Measurements from ENCODE around the gene KIF5A.

DNA sequence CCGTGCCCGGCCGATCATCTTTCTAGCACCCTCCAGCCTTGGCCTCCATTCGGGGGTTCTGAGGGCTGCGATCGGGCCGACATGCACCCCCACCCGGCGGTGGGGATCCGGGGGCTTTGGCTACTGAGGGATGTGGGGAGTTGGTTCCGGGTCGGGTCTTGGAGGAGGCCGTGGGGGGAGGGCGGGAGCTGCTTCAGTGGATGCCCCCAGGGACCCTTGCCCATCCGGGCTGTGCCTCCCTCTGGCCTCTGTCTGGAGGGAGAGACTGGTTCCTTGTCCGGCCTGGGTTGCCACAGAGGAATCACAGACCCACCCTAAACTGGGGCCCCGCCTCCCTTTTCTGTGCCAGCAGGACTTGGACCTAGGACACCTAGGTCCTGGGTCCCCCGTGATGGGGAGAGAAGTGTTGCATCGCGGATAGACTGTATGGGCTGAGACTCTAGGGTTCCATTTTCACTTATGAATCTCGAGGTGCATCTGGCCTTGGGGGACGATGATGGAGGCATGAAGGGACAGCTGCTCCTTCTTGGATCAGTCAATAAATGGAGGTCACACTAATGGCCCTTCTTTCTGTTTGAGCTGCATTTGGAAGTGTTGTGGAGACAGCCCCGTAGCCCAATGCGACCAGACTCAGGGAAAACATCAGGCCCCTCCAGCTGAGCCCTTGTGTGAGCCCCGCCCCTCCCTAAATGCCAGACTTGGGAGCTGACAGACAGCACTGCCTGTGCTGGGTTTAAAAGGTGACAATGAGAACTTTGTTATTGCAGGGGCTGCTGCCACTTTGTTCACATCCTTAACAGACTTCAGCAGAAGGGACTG is 55.4 kb downstream of the KIF5A start:
- TF ChIP-seq, protein P1, sequence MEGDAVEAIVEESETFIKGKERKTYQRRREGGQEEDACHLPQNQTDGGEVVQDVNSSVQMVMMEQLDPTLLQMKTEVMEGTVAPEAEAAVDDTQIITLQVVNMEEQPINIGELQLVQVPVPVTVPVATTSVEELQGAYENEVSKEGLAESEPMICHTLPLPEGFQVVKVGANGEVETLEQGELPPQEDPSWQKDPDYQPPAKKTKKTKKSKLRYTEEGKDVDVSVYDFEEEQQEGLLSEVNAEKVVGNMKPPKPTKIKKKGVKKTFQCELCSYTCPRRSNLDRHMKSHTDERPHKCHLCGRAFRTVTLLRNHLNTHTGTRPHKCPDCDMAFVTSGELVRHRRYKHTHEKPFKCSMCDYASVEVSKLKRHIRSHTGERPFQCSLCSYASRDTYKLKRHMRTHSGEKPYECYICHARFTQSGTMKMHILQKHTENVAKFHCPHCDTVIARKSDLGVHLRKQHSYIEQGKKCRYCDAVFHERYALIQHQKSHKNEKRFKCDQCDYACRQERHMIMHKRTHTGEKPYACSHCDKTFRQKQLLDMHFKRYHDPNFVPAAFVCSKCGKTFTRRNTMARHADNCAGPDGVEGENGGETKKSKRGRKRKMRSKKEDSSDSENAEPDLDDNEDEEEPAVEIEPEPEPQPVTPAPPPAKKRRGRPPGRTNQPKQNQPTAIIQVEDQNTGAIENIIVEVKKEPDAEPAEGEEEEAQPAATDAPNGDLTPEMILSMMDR (IDR thresholded peaks at IDR 0.05; ENCODE audit: extremely low read depth in 1 of 2, insufficient read depth in 1 of 2, low read depth in 1 of 2, low read length in 2 of 2), result no peak
- TF ChIP-seq POLR2A (IDR thresholded peaks at IDR 0.05; ENCODE audit: low read depth, low read length) (no peak), POLR2AphosphoS5 (IDR thresholded peaks at IDR 0.05; ENCODE audit: insufficient read depth, low read depth, low read length) (no peak), GATA2 (IDR thresholded peaks at IDR 0.05; ENCODE audit: insufficient read depth, insufficient read length, low read depth, low read length) (no peak), EZH2 (IDR thresholded peaks at IDR 0.05; ENCODE audit: borderline replicate concordance, low read depth, low read length, severe bottlenecking) (peak; percentile 27), JUN (IDR thresholded peaks at IDR 0.05; ENCODE audit: borderline replicate concordance, insufficient read depth, insufficient read length, low read depth) (no peak), MYC (IDR thresholded peaks at IDR 0.05; ENCODE audit: low read depth, low read length) (no peak)
- TF ChIP-seq, protein P2, sequence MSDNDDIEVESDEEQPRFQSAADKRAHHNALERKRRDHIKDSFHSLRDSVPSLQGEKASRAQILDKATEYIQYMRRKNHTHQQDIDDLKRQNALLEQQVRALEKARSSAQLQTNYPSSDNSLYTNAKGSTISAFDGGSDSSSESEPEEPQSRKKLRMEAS (IDR thresholded peaks at IDR 0.05; ENCODE audit: insufficient read depth, insufficient read length), result no peak

All from endothelial cell of umbilical vein (primary cell).